Activated naive CD8-positive, alpha-beta T cell treated with anti-CD3 and anti-CD28 coated beads, Interleukin-2, amount 50 U/mL, for 24 hours (primary cell): ENCODE measurements around the gene TSPOAP1.

Experiments
- ATAC-seq: fragments of 150-1000 bp; cut with Tn5 transposase; one replicate; pipeline ENCODE4 v1.10.0; 2021
- DNase-seq: peaks from one replicate; pipeline ENCODE4 v3.0.0; 2021
- H3K27ac Mint-ChIP-seq: one replicate; pipeline ENCODE4 v1.8.0; 2021; ENCODE audit warnings: mild to moderate bottlenecking, mixed read lengths
- H3K27me3 Mint-ChIP-seq: one replicate; pipeline ENCODE4 v1.8.0; 2021; ENCODE audit warnings: mixed read lengths
- H3K36me3 Mint-ChIP-seq: one replicate; pipeline ENCODE4 v1.8.0; 2021; ENCODE audit warnings: low read depth, mixed read lengths
- H3K4me1 Mint-ChIP-seq: one replicate; pipeline ENCODE4 v1.8.0; 2021; ENCODE audit warnings: mixed read lengths
- H3K4me3 Mint-ChIP-seq: one replicate; pipeline ENCODE4 v1.8.0; 2021; ENCODE audit warnings: mild to moderate bottlenecking, moderate library complexity, mixed read lengths
- H3K9me3 Mint-ChIP-seq: one replicate; pipeline ENCODE4 v1.8.0; 2021; ENCODE audit warnings: mixed read lengths

TSPOAP1 gene

GRCh38 chr17:58323366-58324055, 5.1 kb downstream of the TSPOAP1 start:
- DNase-seq (no peak), ATAC-seq (no peak)
- peaks cover 40% of the 10 kb centered on the region for H3K4me1 Mint-ChIP-seq
- H3K36me3 Mint-ChIP-seq = peaks cover 6% of the 10 kb centered on the region
- H3K27ac Mint-ChIP-seq = no peak overlapping the region
- H3K9me3 Mint-ChIP-seq = no peaks in the 10 kb centered on the region
- peak overlapping the region; percentile 11 for H3K4me3 Mint-ChIP-seq
- H3K27me3 Mint-ChIP-seq = no peaks in the 10 kb centered on the region

DNA sequence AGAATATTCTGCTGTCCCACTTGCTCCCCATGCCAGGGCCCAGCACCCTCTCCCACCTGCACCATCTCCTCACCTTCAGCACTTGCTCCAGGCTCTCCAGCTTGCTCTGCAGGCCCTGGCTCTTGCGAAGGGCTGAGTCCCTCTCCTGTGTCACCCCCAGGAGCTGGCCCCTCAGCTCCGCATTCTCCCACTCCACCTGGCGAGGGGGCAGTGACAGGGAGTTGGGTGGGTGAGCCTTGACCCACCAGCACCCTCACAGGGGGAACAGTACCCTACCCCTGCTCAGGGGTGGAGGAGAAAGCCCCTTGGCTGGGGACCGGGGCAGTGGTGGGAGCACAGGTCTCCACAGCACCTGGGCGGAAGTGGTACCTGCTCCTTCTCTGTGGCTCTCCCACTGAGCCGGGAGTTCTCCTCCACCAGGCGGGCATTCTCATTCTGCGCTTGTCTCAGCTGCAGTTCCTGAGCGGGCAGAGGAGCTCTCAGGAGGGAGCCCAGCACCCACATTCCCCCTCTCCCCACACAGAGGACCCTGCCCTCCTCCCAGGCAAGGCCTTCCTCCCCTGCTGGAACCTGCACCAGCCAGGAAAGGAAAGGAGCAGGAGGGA, 5.9 kb downstream of the TSPOAP1 start:
- peaks cover 40% of the 10 kb centered on the region for H3K4me1 Mint-ChIP-seq
- H3K27me3 Mint-ChIP-seq = no peaks in the 10 kb centered on the region
- no peak overlapping the region for H3K4me3 Mint-ChIP-seq
- ATAC-seq = no peak
- H3K9me3 Mint-ChIP-seq = no peaks in the 10 kb centered on the region
- H3K27ac Mint-ChIP-seq = no peak overlapping the region
- H3K36me3 Mint-ChIP-seq = peaks cover 6% of the 10 kb centered on the region
- no peak for DNase-seq

- H3K4me3 Mint-ChIP-seq = no peak overlapping the region
- H3K36me3 Mint-ChIP-seq = peaks cover 3% of the 10 kb centered on the region
- H3K27ac Mint-ChIP-seq = no peak overlapping the region
- no peaks in the 10 kb centered on the region for H3K9me3 Mint-ChIP-seq
- H3K4me1 Mint-ChIP-seq = peaks cover 38% of the 10 kb centered on the region
- ATAC-seq (no peak), DNase-seq (no peak)
- no peaks in the 10 kb centered on the region for H3K27me3 Mint-ChIP-seq
These were observed 6.7 kb downstream of the TSPOAP1 start for GRCh38 chr17:58321571-58322525.

DNA sequence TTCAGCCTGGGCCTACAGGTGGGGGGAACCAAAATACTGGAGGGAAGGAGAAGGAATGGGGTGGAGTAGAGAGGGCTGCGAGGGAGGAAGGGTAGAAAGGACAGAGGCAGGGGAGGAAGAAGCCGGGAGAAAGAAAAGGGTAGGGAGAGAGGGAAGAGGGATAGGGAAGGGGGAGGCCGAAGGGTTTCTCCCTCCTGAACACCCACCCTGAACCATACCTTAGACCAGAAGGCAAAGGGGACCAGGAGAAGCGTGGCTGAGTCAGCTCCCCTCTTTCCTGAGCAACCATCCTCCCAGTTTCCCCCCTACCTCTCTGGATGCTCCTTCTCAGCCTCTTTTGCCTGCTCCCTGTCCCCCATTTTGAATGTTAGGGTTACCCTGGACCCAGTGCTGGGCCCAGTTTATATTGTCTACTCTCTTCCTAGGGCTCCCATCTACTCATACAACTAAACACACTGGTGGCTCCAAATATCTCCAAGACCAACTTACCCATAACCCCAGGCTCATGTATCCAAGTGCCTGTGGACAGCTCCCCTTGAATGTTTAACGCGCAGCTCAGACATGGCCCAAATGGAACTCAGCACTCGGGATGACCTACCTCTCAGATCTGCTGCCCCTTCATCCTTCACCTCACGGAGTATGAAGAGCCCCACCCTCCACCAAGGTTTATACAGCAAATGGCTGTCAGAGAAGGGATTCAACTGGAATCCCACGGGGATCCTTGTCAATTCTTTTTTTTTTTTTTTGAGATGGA, 7.8 kb downstream of the TSPOAP1 start:
- no peak for DNase-seq
- H3K27ac Mint-ChIP-seq = no peak overlapping the region
- peaks cover 3% of the 10 kb centered on the region for H3K36me3 Mint-ChIP-seq
- H3K27me3 Mint-ChIP-seq = no peaks in the 10 kb centered on the region
- H3K9me3 Mint-ChIP-seq = no peaks in the 10 kb centered on the region
- H3K4me3 Mint-ChIP-seq = no peak overlapping the region
- ATAC-seq = no peak
- H3K4me1 Mint-ChIP-seq = peaks cover 29% of the 10 kb centered on the region

- Mint-ChIP-seq H3K4me1 (peaks cover 23% of the 10 kb centered on the region), H3K4me3 (no peak overlapping the region), H3K27ac (no peak overlapping the region), H3K36me3 (peaks cover 3% of the 10 kb centered on the region), H3K27me3 (no peaks in the 10 kb centered on the region), H3K9me3 (no peaks in the 10 kb centered on the region)
- DNase-seq (no peak), ATAC-seq (no peak)
These were observed 8.4 kb downstream of the TSPOAP1 start for GRCh38 chr17:58320163-58320558.

GRCh38 chr17:58319173-58320162, 9.1 kb downstream of the TSPOAP1 start:
- ATAC-seq (no peak), DNase-seq (no peak)
- H3K36me3 Mint-ChIP-seq = peaks cover 3% of the 10 kb centered on the region
- H3K4me3 Mint-ChIP-seq = no peak overlapping the region
- H3K9me3 Mint-ChIP-seq = no peaks in the 10 kb centered on the region
- no peak overlapping the region for H3K27ac Mint-ChIP-seq
- H3K4me1 Mint-ChIP-seq = peaks cover 20% of the 10 kb centered on the region
- H3K27me3 Mint-ChIP-seq = no peaks in the 10 kb centered on the region

- Mint-ChIP-seq H3K4me1 (peaks cover 20% of the 10 kb centered on the region), H3K4me3 (no peak overlapping the region), H3K27me3 (no peaks in the 10 kb centered on the region), H3K27ac (peak overlapping the region; percentile 92), H3K9me3 (no peaks in the 10 kb centered on the region), H3K36me3 (peaks cover 3% of the 10 kb centered on the region)
- no peak for ATAC-seq
- no peak for DNase-seq
These were observed 9.9 kb downstream of the TSPOAP1 start for GRCh38 chr17:58318627-58319172.

- Mint-ChIP-seq H3K36me3 (peaks cover 3% of the 10 kb centered on the region), H3K4me1 (peaks cover 20% of the 10 kb centered on the region), H3K27ac (peak overlapping the region; percentile 92), H3K9me3 (no peaks in the 10 kb centered on the region), H3K4me3 (no peak overlapping the region), H3K27me3 (no peaks in the 10 kb centered on the region)
- ATAC-seq = no peak
- DNase-seq = no peak
These were observed 10.5 kb downstream of the TSPOAP1 start for GRCh38 chr17:58318065-58318481.

GRCh38 chr17:58317421-58318064, 11.1 kb downstream of the TSPOAP1 start:
- peak overlapping the region; percentile 38 for H3K4me3 Mint-ChIP-seq
- DNase-seq (peak; percentile 70), ATAC-seq (peak; percentile 100)

DNA sequence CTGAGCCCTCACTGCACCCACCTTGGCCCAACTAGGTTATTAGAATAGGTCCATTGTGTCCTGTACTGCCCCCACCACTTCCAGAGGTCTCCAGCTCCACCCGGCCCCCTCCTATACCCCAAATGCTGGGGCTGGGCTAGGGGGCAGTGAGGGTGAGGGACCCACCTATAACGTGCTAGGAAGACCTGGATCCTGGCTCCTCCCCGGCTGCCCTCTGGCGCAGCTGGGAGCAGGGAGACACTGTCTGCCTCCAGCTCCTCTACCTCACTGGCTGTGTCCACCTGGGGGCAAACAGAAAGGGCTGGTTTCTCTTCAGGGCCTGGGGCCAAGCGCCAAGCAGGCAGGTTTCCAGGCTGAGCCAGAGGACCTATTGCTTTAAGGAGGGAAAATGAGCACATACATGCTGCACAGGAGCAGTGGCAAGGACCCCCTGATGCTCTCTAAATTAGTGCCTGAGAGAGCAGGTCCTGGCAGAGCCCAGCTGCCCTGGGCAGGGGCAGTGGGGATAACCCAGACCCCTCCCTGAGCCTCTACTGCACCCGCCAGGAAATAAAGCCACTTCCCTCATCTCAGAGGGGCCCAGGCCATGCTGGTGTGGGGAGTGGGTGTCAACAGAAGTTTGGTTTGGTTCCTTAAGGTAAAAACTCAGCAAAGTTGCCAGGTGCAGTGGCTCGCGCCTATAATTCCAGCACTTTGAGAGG, 12.2 kb downstream of the TSPOAP1 start:
- no peaks in the 10 kb centered on the region for H3K9me3 Mint-ChIP-seq
- H3K36me3 Mint-ChIP-seq = no peaks in the 10 kb centered on the region
- H3K4me1 Mint-ChIP-seq = peaks cover 16% of the 10 kb centered on the region
- no peaks in the 10 kb centered on the region for H3K27me3 Mint-ChIP-seq
- H3K4me3 Mint-ChIP-seq = no peak overlapping the region
- ATAC-seq (no peak), DNase-seq (no peak)
- no peak overlapping the region for H3K27ac Mint-ChIP-seq

More at GRCh38 chr17:58317421-58318064, 11.1 kb downstream of the TSPOAP1 start:
- Mint-ChIP-seq H3K27ac (peak overlapping the region; percentile 92), H3K27me3 (no peaks in the 10 kb centered on the region), H3K4me1 (peaks cover 20% of the 10 kb centered on the region), H3K9me3 (no peaks in the 10 kb centered on the region), H3K36me3 (peaks cover 3% of the 10 kb centered on the region)

GRCh38 chr17:58315750-58316149, 12.8 kb downstream of the TSPOAP1 start:
- H3K4me3 Mint-ChIP-seq = no peak overlapping the region

GRCh38 chr17:58315281-58315711, 13.3 kb downstream of the TSPOAP1 start:
- Mint-ChIP-seq H3K4me3 (no peak overlapping the region), H3K36me3 (no peaks in the 10 kb centered on the region), H3K9me3 (no peaks in the 10 kb centered on the region), H3K27me3 (no peaks in the 10 kb centered on the region), H3K27ac (no peak overlapping the region), H3K4me1 (peaks cover 16% of the 10 kb centered on the region)
- DNase-seq = no peak
- ATAC-seq = no peak

More at GRCh38 chr17:58315750-58316149, 12.8 kb downstream of the TSPOAP1 start:
- H3K4me1 Mint-ChIP-seq = peaks cover 16% of the 10 kb centered on the region
- ATAC-seq (no peak), DNase-seq (no peak)
- H3K36me3 Mint-ChIP-seq = no peaks in the 10 kb centered on the region
- no peaks in the 10 kb centered on the region for H3K27me3 Mint-ChIP-seq
- H3K9me3 Mint-ChIP-seq = no peaks in the 10 kb centered on the region
- H3K27ac Mint-ChIP-seq = no peak overlapping the region
